NCI-H82 treated with DMSO at 0.1 percent for 48 hours (cell line): Measurements from ENCODE around the gene LEFTY1.
"Not testable (repeated sequence)": the region's sequence is repeated elsewhere in the genome, so short reads cannot be mapped to it uniquely, and the experiment has no call there.

Source experiments
- DNase-seq: peaks from one replicate; lab custom pipeline; 2025; ENCODE audit not compliant: unreplicated experiment; lab: John Stamatoyannopoulos, UW

LEFTY1 gene

GRCh38 chr1:225850370-225850769 lies 38.6 kb downstream of the LEFTY1 start:
- no peak for DNase-seq

GRCh38 chr1:225849925-225850324 lies 39.0 kb downstream of the LEFTY1 start:
- DNase-seq = no peak

- DNase-seq = peak; percentile 81
Measured at GRCh38 chr1:225848030-225848955, 40.7 kb downstream of the LEFTY1 start.

GRCh38 chr1:225847610-225848009 lies 41.3 kb downstream of the LEFTY1 start:
- no peak for DNase-seq

- DNase-seq = no peak
Measured at GRCh38 chr1:225846331-225847310, 42.3 kb downstream of the LEFTY1 start.

- peak; percentile 67 for DNase-seq
Measured at GRCh38 chr1:225845571-225846259, 43.2 kb downstream of the LEFTY1 start.

GRCh38 chr1:225845097-225845496 lies 43.8 kb downstream of the LEFTY1 start:
- DNase-seq = no peak

- no peak for DNase-seq
Measured at GRCh38 chr1:225844236-225845061, 44.5 kb downstream of the LEFTY1 start.

- no peak for DNase-seq
Measured at GRCh38 chr1:225843426-225843795, 45.5 kb downstream of the LEFTY1 start.

GRCh38 chr1:225842788-225843425 lies 46.0 kb downstream of the LEFTY1 start:
- no peak for DNase-seq

GRCh38 chr1:225842074-225842473 lies 46.9 kb downstream of the LEFTY1 start:
- no peak for DNase-seq

GRCh38 chr1:225840713-225841112 lies 48.2 kb downstream of the LEFTY1 start:
- DNase-seq = no peak

- no peak for DNase-seq
Measured at GRCh38 chr1:225840223-225840610, 48.7 kb downstream of the LEFTY1 start.

- no peak for DNase-seq
Measured at GRCh38 chr1:225838793-225839192, 50.2 kb downstream of the LEFTY1 start.

- DNase-seq = not testable (repeated sequence)
Measured at GRCh38 chr1:225836296-225836695, 52.6 kb downstream of the LEFTY1 start.
